ENCODE results near the gene MRPL3. TPM values are rescaled to one million over a fixed set of nuclear protein-coding genes. Genes with fewer than 3 reads are reported as not detected.

MRPL3 gene
- total RNA-seq, 1 donor from 2014 or later = 58.8 TPM

GRCh38 chr3:131431754-131432153, 71.0 kb downstream of the MRPL3 start:
- ATAC-seq (no peak), DNase-seq (no peak)
- intact Hi-C loops (cut with micrococcal nuclease) = no loop called here

- ATAC-seq = no peak
- no peak for DNase-seq
- intact Hi-C loops (cut with micrococcal nuclease) = no loop called here
Observed at GRCh38 chr3:131427226-131427625, 75.5 kb downstream of the MRPL3 start.

GRCh38 chr3:131421957-131422498, 80.7 kb downstream of the MRPL3 start:
- ATAC-seq = no peak
- no peak for DNase-seq
- intact Hi-C loops (cut with micrococcal nuclease) = no loop called here

GRCh38 chr3:131421301-131421700, 81.5 kb downstream of the MRPL3 start:
- DNase-seq = no peak
- intact Hi-C loops (cut with micrococcal nuclease) = no loop called here
- ATAC-seq = no peak

- DNase-seq (no peak), ATAC-seq (no peak)
- intact Hi-C loops (cut with micrococcal nuclease) = no loop called here
Observed at GRCh38 chr3:131417751-131418150, 85.0 kb downstream of the MRPL3 start.

Other genes starting within 250 kb of the MRPL3 start
- gene NUDT16, start 121.2 kb downstream of the MRPL3 start, total RNA-seq = 26.0 TPM